Transverse colon (tissue), 4 donors: ENCODE data around the gene SLC37A2. TPM values are rescaled to one million over a fixed set of nuclear protein-coding genes. Genes with fewer than 3 reads are reported as not detected.
"Not testable (repeated sequence)": the region's sequence is repeated elsewhere in the genome, so short reads cannot be mapped to it uniquely, and the experiment has no call there.

Source experiments
- DNase-seq: peaks from one replicate; pipeline ENCODE4 v3.0.0-alpha.2; 2019
- H3K27ac ChIP-seq, 4 donors: fragments of 200-600 bp; sonication (generic); 2 replicates each; pipeline ENCODE4 v1.5.1; 2016 to 2018; ENCODE audit warnings: inconsistent platforms in 4 of 4
- H3K27me3 ChIP-seq: fragments of 200-600 bp; sonication (generic); 2 replicates; pipeline ENCODE4 v1.5.1; 2017; ENCODE audit warnings: inconsistent platforms
- H3K36me3 ChIP-seq, 4 donors: fragments of 200-600 bp; sonication (generic); 2 replicates each; pipeline ENCODE4 v1.5.1; 2017 to 2019; ENCODE audit warnings: inconsistent platforms in 4 of 4
- H3K4me1 ChIP-seq, 4 donors: fragments of 200-600 bp; sonication (generic); 2 replicates each; pipeline ENCODE4 v1.5.1; 2017 to 2020; ENCODE audit warnings: inconsistent platforms in 4 of 4
- H3K4me3 ChIP-seq, 4 donors: fragments of 200-600 bp; sonication (generic); 1 replicate in 1 of 4; 2 replicates in 3 of 4; pipeline versions ENCODE4 v1.5.1 to v1.6.1; 2017 to 2019; ENCODE audit warnings: inconsistent platforms in 4 of 4
- H3K9me3 ChIP-seq, 2 donors: fragments of 200-600 bp; sonication (generic); 2 replicates each; pipeline ENCODE4 v1.5.1; 2017 to 2019; ENCODE audit warnings: inconsistent platforms in 2 of 2
- CTCF ChIP-seq, 5 experiments: fragments of 200-600 bp in 3 of 5; fragments of 450-650 bp in 2 of 5; sonication (generic) in 3 of 5; IDR thresholded peaks; 1 replicate in 2 of 5; 2 replicates in 3 of 5; pipeline ENCODE4 v1.5.1; 2016 to 2017; ENCODE audit warnings: antibody characterized with exemption in 5 of 5, inconsistent platforms in 3 of 5, mild to moderate bottlenecking in 2 of 5, moderate library complexity in 1 of 5
- EP300 ChIP-seq: sonication (generic); formaldehyde crosslinking; IDR thresholded peaks from one replicate; pipeline ENCODE4 v1.6.1; 2017; ENCODE audit warnings: antibody characterized with exemption, low read depth
- POLR2A ChIP-seq: fragments of 450-650 bp; IDR thresholded peaks from one replicate; pipeline ENCODE4 v1.6.1; 2016; ENCODE audit warnings: antibody characterized with exemption, mild to moderate bottlenecking, moderate library complexity
- POLR2AphosphoS5 ChIP-seq, 3 donors: sonication (generic); formaldehyde crosslinking; IDR thresholded peaks; one replicate each; pipeline ENCODE4 v1.6.1; 2016; ENCODE audit warnings: antibody characterized with exemption in 3 of 3
- WGBS, 2 donors: methylation state at CpG; one replicate each; pipeline ENCODE4 v1.1.5; 2018; ENCODE audit warnings: low coverage in 1 of 2; 5-methylcytosine and 5-hydroxymethylcytosine counted together
- in situ Hi-C, 4 donors: fragments of 200-750 bp; cut with MboI; loops; one replicate each; pipeline versions ENCODE4 v1.15.0 to v1.15.1; 2017; ENCODE audit warnings: low sequenced_read_pairs in 3 of 4, low pct_ligation_motif_present in 1 of 4, low pct_unique_long_range_greater_than_20kb in 1 of 4
- intact Hi-C: fragments of 100-400 bp; cut with DNase I; formaldehyde crosslinking; loops from one replicate; pipeline ENCODE4 v1.15.1; 2023; ENCODE audit warnings: low total_unique reads
- total RNA-seq, 4 donors: library from RNA; depleted of rRNA; stranded (reverse); fragments of >200 nt; gene quantifications; one replicate each; pipeline ENCODE4 v1.1.0, GENCODE V29; 2016

Gene SLC37A2
- total RNA-seq, 4 donors from 2014 or later = 2.4 to 20.6 (median 5.9) TPM

GRCh38 chr11:125088576-125089455 is 25.7 kb downstream of the SLC37A2 start:
- Histone ChIP-seq H3K4me3 (no peak overlapping the region), H3K4me1 (no peaks in the 10 kb centered on the region), H3K9me3 (no peaks in the 10 kb centered on the region), H3K36me3 (no peaks in the 10 kb centered on the region), H3K27ac (no peak overlapping the region), H3K27me3 (no peaks in the 10 kb centered on the region)
- no peak for DNase-seq
- in situ Hi-C loops (loop anchor here in 1 of 4 donors (10.0 kb wide), 1 partner anchor 56 kb away; no protein-coding TSS in a partner anchor), intact Hi-C loops (no loop called here)
- WGBS, 2 donors = 84 to 86% methylated on average over 4 to 20 of the region's 20 CpGs
- TF ChIP-seq POLR2AphosphoS5 (IDR thresholded peaks at IDR 0.05) (no peak), CTCF (IDR thresholded peaks at IDR 0.05) (no peak), POLR2A (no peak), EP300 (no peak)

GRCh38 chr11:125089481-125089880 is 26.4 kb downstream of the SLC37A2 start:
- H3K27me3 ChIP-seq, H3K9me3 ChIP-seq, DNase-seq, intact Hi-C loops, H3K36me3 ChIP-seq, H3K4me1 ChIP-seq, H3K27ac ChIP-seq, H3K4me3 ChIP-seq: not testable (repeated sequence)
- WGBS, 2 donors = 94% methylated on average over 14 of the region's 31 CpGs; no CpG with 5 or more reads in 1 of the 2 donors
- in situ Hi-C loops = loop anchor here in 1 of 4 donors (10.0 kb wide), 1 partner anchor 55 kb away; no protein-coding TSS in a partner anchor

GRCh38 chr11:125090151-125090550 is 27.0 kb downstream of the SLC37A2 start:
- H3K4me3 ChIP-seq, H3K4me1 ChIP-seq, H3K27ac ChIP-seq, in situ Hi-C loops, intact Hi-C loops, H3K27me3 ChIP-seq, H3K9me3 ChIP-seq, DNase-seq, H3K36me3 ChIP-seq: not testable (repeated sequence)
- WGBS, 2 donors = 80% methylated on average over 10 of the region's 10 CpGs; no CpG with 5 or more reads in 1 of the 2 donors

GRCh38 chr11:125090816-125091215 is 27.7 kb downstream of the SLC37A2 start:
- DNase-seq = no peak

More at GRCh38 chr11:125090816-125091215, 27.7 kb downstream of the SLC37A2 start:
- H3K4me3 ChIP-seq = no peak overlapping the region
- 90% methylated on average over 6 of the region's 6 CpGs; no CpG with 5 or more reads in 1 of the 2 donors for WGBS, 2 donors
- intact Hi-C loops (no loop called here), in situ Hi-C loops (no loop called here)
- H3K4me1 ChIP-seq = no peaks in the 10 kb centered on the region
- no peaks in the 10 kb centered on the region for H3K27me3 ChIP-seq
- H3K36me3 ChIP-seq = no peaks in the 10 kb centered on the region
- TF ChIP-seq CTCF (IDR thresholded peaks at IDR 0.05) (no peak), POLR2A (no peak), POLR2AphosphoS5 (IDR thresholded peaks at IDR 0.05) (no peak), EP300 (no peak)
- H3K9me3 ChIP-seq = no peaks in the 10 kb centered on the region
- no peak overlapping the region for H3K27ac ChIP-seq
